ENCODE data around the gene CEP350.

Gene CEP350

DNA sequence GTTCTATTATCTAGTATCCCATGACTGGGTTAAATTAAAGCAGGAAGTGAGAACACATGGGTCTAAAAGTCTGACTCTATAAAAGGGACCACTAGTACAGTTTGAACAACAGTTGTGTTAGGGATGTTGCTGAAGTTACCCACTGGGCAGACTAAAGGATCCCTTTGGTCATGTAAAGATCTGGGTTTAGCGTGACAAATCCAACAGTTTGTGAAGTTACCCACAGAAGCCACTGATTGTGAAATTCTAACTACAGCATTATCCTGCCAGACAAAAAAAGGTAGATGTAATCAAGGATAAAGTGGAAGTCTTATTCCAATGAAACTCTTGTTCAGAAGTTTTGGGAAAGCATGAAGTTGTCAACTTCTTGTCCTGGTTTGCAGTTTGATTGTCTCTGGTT lies 205.7 kb downstream of the CEP350 start:
- no peak for DNase-seq

DNA sequence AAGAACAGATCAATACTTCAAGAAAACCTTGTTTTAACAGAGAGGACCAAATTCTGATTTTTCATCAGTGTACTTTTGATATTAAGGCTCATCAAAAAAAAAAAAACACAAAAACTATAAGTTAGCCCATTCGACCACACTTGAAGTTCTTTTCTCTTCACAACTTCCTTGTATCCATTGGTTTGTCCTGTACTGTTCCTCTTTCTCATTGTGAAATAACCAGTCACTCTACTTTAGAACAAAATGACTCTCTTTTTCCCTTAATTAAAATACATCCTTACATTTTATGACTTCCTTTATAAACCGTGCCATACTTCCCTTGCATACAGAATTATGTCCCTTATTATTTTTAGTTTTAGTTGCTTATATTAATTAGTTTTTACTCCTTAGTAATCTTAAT lies 208.4 kb downstream of the CEP350 start:
- DNase-seq, result no peak
